HepG2 (cell line): ENCODE measurements around the gene PAN2. TPM values are rescaled to one million over a fixed set of nuclear protein-coding genes. Genes with fewer than 3 reads are reported as not detected.
"Not testable (repeated sequence)": the region's sequence is repeated elsewhere in the genome, so short reads cannot be mapped to it uniquely, and the experiment has no call there.

Experiments
- ATAC-seq: fragments of 200-7000 bp; cut with Tn5 transposase; 3 replicates; pipeline ENCODE4 v1.9.1; 2020; ENCODE audit warnings: mild to moderate bottlenecking, moderate library complexity
- BruUV-seq: library from RNA; stranded (reverse); fragments of 400-500 nt; replicated peaks from 2 replicates; lab custom pipeline; 2021; lab: Mats Ljungman, UMichigan
- CTCF ChIA-PET: fragments of 300-600 bp; formaldehyde crosslinking; extraction: SDS; loops from one replicate; lab custom pipeline; 2021; ENCODE audit warnings: low total read pairs, inconsistent platforms, low intra/inter-chr PET ratio; lab: Yijun Ruan, JAX
- POLR2A ChIA-PET: fragments of 350-600 bp; sonication (Branson Sonifier 250); formaldehyde crosslinking; loops from one replicate; lab custom pipeline; 2020; ENCODE audit warnings: antibody characterized with exemption, inconsistent platforms; lab: Yijun Ruan, JAX
- DNase-seq: peaks from one replicate; pipeline ENCODE4 v3.0.0-alpha.2; 2015; ENCODE audit warnings: low spot score
- FAIRE-seq: peaks from 3 replicates; lab custom pipeline; 2011; peaks lifted over from hg19 to GRCh38; lab: Jason Lieb, UNC
- H2AFZ ChIP-seq: one replicate; pipeline ENCODE4 v1.6.1; 2011; ENCODE audit warnings: low read length, inconsistent platforms
- H3K27ac ChIP-seq: fragments of 300-600 bp; 3 replicates; pipeline ENCODE4 v1.8.0; 2011; ENCODE audit warnings: mixed run types, mild to moderate bottlenecking, mixed read lengths, low read length, inconsistent platforms; ENCODE audit not compliant: insufficient read depth; ENCODE audit errors: extremely low read length
- H3K27me3 ChIP-seq, 2 experiments: fragments of 200-600 bp in 1 of 2; 2 replicates in 1 of 2; 3 replicates in 1 of 2; pipeline versions ENCODE4 v1.6.0 to v1.8.0; 2011; ENCODE audit warnings: low read length in 2 of 2, mild to moderate bottlenecking in 2 of 2, moderate library complexity in 2 of 2, inconsistent platforms in 1 of 2; ENCODE audit not compliant: insufficient read depth in 2 of 2, control insufficient read depth in 1 of 2
- H3K36me3 ChIP-seq, 2 experiments: fragments of 200-600 bp in 1 of 2; replicated peaks in 1 of 2; 2 replicates in 1 of 2; 3 replicates in 1 of 2; pipeline versions ENCODE4 v1.5.1 to v1.8.0; 2011; ENCODE audit warnings: low read length in 2 of 2, inconsistent platforms in 1 of 2; ENCODE audit not compliant: insufficient read depth in 2 of 2, control insufficient read depth in 1 of 2
- H3K4me1 ChIP-seq: 2 replicates; pipeline ENCODE4 v1.5.1; 2012; ENCODE audit warnings: low read length, inconsistent platforms; ENCODE audit not compliant: insufficient read depth
- H3K4me2 ChIP-seq: 2 replicates; pipeline ENCODE4 v1.6.0; 2011; ENCODE audit warnings: low read depth, low read length, inconsistent platforms
- H3K4me3 ChIP-seq, 3 experiments: fragments of 200-600 bp in 1 of 3; sonication (generic), shearing (Covaris generic) in 1 of 3; replicated peaks in 1 of 3; 2 replicates each; pipeline ENCODE4 v1.5.1; 2011 to 2016; ENCODE audit warnings: low read length in 3 of 3, inconsistent platforms in 2 of 3, low read depth in 2 of 3, mild to moderate bottlenecking in 2 of 3, control low read depth in 1 of 3, mixed read lengths in 1 of 3; ENCODE audit not compliant: insufficient read depth in 1 of 3
- H3K79me2 ChIP-seq: one replicate; pipeline ENCODE4 v1.6.1; 2011; ENCODE audit warnings: low read length, inconsistent platforms; ENCODE audit not compliant: insufficient read depth
- H3K9ac ChIP-seq: 2 replicates; pipeline ENCODE4 v1.6.0; 2011; ENCODE audit warnings: mild to moderate bottlenecking, low read depth, low read length, inconsistent platforms; ENCODE audit not compliant: insufficient read depth
- H3K9me3 ChIP-seq: 2 replicates; pipeline ENCODE4 v1.5.1; 2012; ENCODE audit warnings: mild to moderate bottlenecking, low read length
- H4K20me1 ChIP-seq: 2 replicates; pipeline ENCODE4 v1.6.0; 2011; ENCODE audit warnings: inconsistent platforms, mild to moderate bottlenecking, low read length, moderate library complexity; ENCODE audit not compliant: insufficient read depth
- NFYC ChIP-seq: IDR thresholded peaks from 2 replicates; pipeline ENCODE4 v1.6.1; 2016; ENCODE audit warnings: missing genetic modification reagents, missing compliant biosample characterization
- TAF15 ChIP-seq: fragments of 200-400 bp; formaldehyde crosslinking; IDR thresholded peaks from one replicate; pipeline ENCODE4 v1.6.1; 2018; ENCODE audit warnings: mild to moderate bottlenecking, low read depth, low read length; ENCODE audit not compliant: poor library complexity, severe bottlenecking
- XBP1 ChIP-seq: sonication (generic); formaldehyde crosslinking; IDR thresholded peaks from 2 replicates; pipeline ENCODE4 v1.5.0; 2020; ENCODE audit warnings: missing genetic modification reagents
- WGBS: methylation state at CpG from one replicate; pipeline ENCODE4 v1.1.6; 2017; ENCODE audit warnings: low lambda C conversion rate; 5-methylcytosine and 5-hydroxymethylcytosine counted together
- in situ Hi-C: cut with HindIII; loops from 2 replicates; pipeline ENCODE4 v1.10.0; 2017; ENCODE audit warnings: low pct_unique_long_range_greater_than_20kb; ENCODE audit not compliant: extremely low pct_ligation_motif_present
- intact Hi-C: fragments of 100-400 bp; cut with micrococcal nuclease; formaldehyde crosslinking; loops from one replicate; pipeline ENCODE4 v1.10.0; 2022; ENCODE audit not compliant: unreplicated experiment
- polyA plus RNA-seq, 8 experiments: library from polyadenylated mRNA; depleted of rRNA in 3 of 8; stranded (reverse) in 7 of 8; unstranded in 1 of 8; fragments of >200 nt; fragmentation: Illumina TruSeq in 4 of 8; extraction: Trizol in 4 of 8; gene quantifications; 2 replicates each; pipeline versions ENCODE4 v1.2.1 to v1.2.3, GENCODE V29; 2011 to 2016; ENCODE audit warnings: low read depth in 4 of 8, missing spikeins in 1 of 8, mixed read lengths in 1 of 8; ENCODE audit not compliant: insufficient read depth in 1 of 8
- total RNA-seq, 5 experiments: library from RNA; depleted of rRNA; stranded (reverse); fragments of >200 nt; fragmentation: Illumina TruSeq; extraction: Trizol; gene quantifications; 2 replicates each; pipeline ENCODE4 v1.2.3, GENCODE V29; 2016; ENCODE audit warnings: low read depth in 1 of 5

The PAN2 gene
- total and polyA plus RNA-seq, 2 of the 13 experiments (the other 11 are each of a cell fraction or from before 2014, with no cell fraction given): 27.2 to 61.1 TPM

DNA sequence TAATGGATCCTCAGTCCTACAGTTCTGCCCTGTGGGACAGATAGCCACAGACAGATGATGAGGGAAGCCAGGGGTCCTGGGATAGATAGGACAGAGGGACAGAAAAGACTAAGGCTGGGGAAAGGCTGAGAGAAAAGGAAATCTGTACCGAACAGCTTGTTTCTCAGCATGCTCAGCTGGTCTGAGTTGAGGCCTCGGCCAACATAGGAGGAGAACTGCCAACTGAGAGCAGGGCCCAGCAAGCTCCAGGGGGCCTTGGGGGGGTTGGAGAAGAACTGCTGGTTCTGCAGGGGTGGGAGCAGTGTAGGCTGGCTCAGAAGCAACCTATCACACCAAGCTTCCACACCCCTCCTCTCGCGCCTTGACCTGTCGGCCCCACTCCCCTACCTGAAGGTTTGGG lies 15.0 kb upstream of the PAN2 start:
- H4K20me1 ChIP-seq: no peaks in the 10 kb centered on the region
- BruUV-seq: no TSS peak
- POLR2A ChIA-PET: interaction anchor here (1.2 to 9.0 kb wide), 4 partner anchors 10 to 33 kb away, joined by 4 to 47 read pairs (median 8); partner anchors contain the start of genes CNPY2, PAN2 and STAT2
- no peaks in the 10 kb centered on the region for H3K4me1 ChIP-seq
- FAIRE-seq: no peak
- H3K9ac ChIP-seq: no peak overlapping the region
- no peak overlapping the region for H3K27ac ChIP-seq
- ATAC-seq: no peak
- H3K4me3 ChIP-seq: no peak overlapping the region
- no peaks in the 10 kb centered on the region for H3K27me3 ChIP-seq
- 95% methylated on average over 5 of the region's 5 CpGs for WGBS
- no peak overlapping the region for H3K4me2 ChIP-seq
- no peak overlapping the region for H2AFZ ChIP-seq
- H3K36me3 ChIP-seq: peaks cover 27 to 60% of the 10 kb centered on the region in 2 experiments
- CTCF ChIA-PET: no interaction called here
- H3K9me3 ChIP-seq: no peaks in the 10 kb centered on the region
- in situ Hi-C loops: no loop called here
- no peak for TF ChIP-seq TAF15
- TF ChIP-seq NFYC: no peak
- no peak for TF ChIP-seq XBP1
- intact Hi-C loops: no loop called here
- no peaks in the 10 kb centered on the region for H3K79me2 ChIP-seq
- DNase-seq: no peak

DNA sequence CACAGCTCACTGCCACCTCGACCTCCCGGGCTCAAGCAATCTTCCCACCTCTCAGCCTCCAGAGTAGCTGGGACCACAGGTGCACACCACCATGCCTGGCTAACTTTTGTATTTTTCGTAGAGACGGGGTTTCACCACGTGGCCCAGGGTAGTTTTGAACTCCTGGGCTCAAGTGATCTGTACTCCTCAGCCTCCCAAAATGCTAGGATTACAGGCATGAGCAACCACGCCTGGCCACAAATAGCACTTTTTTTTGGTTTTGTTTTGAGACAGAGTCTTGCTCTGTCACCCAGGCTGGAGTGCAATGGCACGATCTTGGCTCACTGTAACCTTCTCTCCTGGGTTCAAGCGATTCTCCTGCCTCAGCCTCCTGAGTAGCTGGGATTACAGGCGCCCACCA lies 13.5 kb upstream of the PAN2 start:
- H3K27ac ChIP-seq, H3K9me3 ChIP-seq, intact Hi-C loops, H3K79me2 ChIP-seq, H3K4me2 ChIP-seq, H2AFZ ChIP-seq, H3K9ac ChIP-seq, H4K20me1 ChIP-seq, CTCF ChIA-PET, FAIRE-seq, H3K27me3 ChIP-seq, BruUV-seq, ATAC-seq, in situ Hi-C loops, H3K4me1 ChIP-seq, DNase-seq, H3K4me3 ChIP-seq: not testable (repeated sequence)
- H3K36me3 ChIP-seq: peaks cover 27 to 63% of the 10 kb centered on the region in 2 experiments
- 97% methylated on average over 9 of the region's 9 CpGs for WGBS
- POLR2A ChIA-PET: interaction anchor here (2.5 to 9.0 kb wide), 2 partner anchors 12 to 14 kb away, joined by 10 to 47 read pairs; partner anchors contain the start of genes PAN2 and STAT2
